Heart right ventricle (tissue), 16 donors: ENCODE data around the gene TMEM52B. TPM values are rescaled to one million over a fixed set of nuclear protein-coding genes. Genes with fewer than 3 reads are reported as not detected.
A peak's percentile ranks its signal among the peaks of the same experiment; 100 is the strongest.
"Not testable (repeated sequence)": the region's sequence is repeated elsewhere in the genome, so short reads cannot be mapped to it uniquely, and the experiment has no call there.

ENCODE experiments used
- ATAC-seq, 8 donors: fragments of 200-7000 bp; cut with Tn5 transposase; one replicate each; pipeline ENCODE4 v1.9.1; 2020; ENCODE audit warnings: mild to moderate bottlenecking in 8 of 8, moderate library complexity in 8 of 8, moderate number of reproducible peaks in 1 of 8
- DNase-seq, 2 donors: peaks; one replicate each; pipeline ENCODE4 v3.0.0-alpha.2; 2020
- H3K27ac ChIP-seq, 10 donors: fragments of 200-600 bp; sonication (generic) in 2 of 10; one replicate each; pipeline versions ENCODE4 v1.5.0 to v1.8.0; 2020 to 2022; ENCODE audit warnings: mild to moderate bottlenecking in 3 of 10
- H3K27me3 ChIP-seq, 7 donors: fragments of 200-600 bp; one replicate each; pipeline ENCODE4 v1.8.0; 2021 to 2022; ENCODE audit warnings: mild to moderate bottlenecking in 2 of 7
- H3K36me3 ChIP-seq, 9 donors: fragments of 200-600 bp; sonication (generic) in 1 of 9; one replicate each; pipeline versions ENCODE4 v1.5.0 to v1.8.0; 2020 to 2022; ENCODE audit warnings: mild to moderate bottlenecking in 2 of 9
- H3K4me1 ChIP-seq, 9 donors: fragments of 200-600 bp; sonication (generic) in 1 of 9; one replicate each; pipeline versions ENCODE4 v1.5.0 to v1.8.0; 2020 to 2022; ENCODE audit warnings: mild to moderate bottlenecking in 4 of 9
- H3K4me3 ChIP-seq, 10 donors: fragments of 200-600 bp; sonication (generic) in 2 of 10; one replicate each; pipeline versions ENCODE4 v1.5.0 to v1.8.0; 2020 to 2022; ENCODE audit warnings: mild to moderate bottlenecking in 7 of 10, moderate library complexity in 2 of 10
- H3K9me3 ChIP-seq, 11 donors: fragments of 200-600 bp in 10 of 11; sonication (generic) in 2 of 11; one replicate each; pipeline versions ENCODE4 v1.5.0 to v1.8.0; 2013 to 2022; ENCODE audit warnings: mild to moderate bottlenecking in 2 of 11, control low read depth in 1 of 11, moderate library complexity in 1 of 11
- CTCF ChIP-seq, 9 donors: fragments of 200-600 bp; sonication (generic) in 2 of 9; IDR thresholded peaks; one replicate each; pipeline versions ENCODE4 v1.5.0 to v1.8.0; 2021 to 2022; ENCODE audit warnings: antibody characterized with exemption in 9 of 9, mild to moderate bottlenecking in 5 of 9, moderate library complexity in 1 of 9
- WGBS, 2 donors: extraction: QIAGEN DNeasy Blood & Tissue Kit; methylation state at CpG; one replicate each; pipeline ENCODE4 v1.1.7; 2013; ENCODE audit warnings: inconsistent platforms in 1 of 2; 5-methylcytosine and 5-hydroxymethylcytosine counted together
- intact Hi-C, 10 donors: fragments of 100-400 bp; cut with DNase I; formaldehyde crosslinking; loops; one replicate each; pipeline versions ENCODE4 v1.11.1 to v1.14.2; 2022
- polyA plus RNA-seq, 2 donors: library from polyadenylated mRNA; stranded (reverse); fragments of 200-250 nt; gene quantifications; one replicate each; pipeline ENCODE4 v1.2.3, GENCODE V29; 2013
- total RNA-seq, 10 donors: library from RNA; stranded (reverse); fragmentation: NEBNext Ultra II Directional in 3 of 10; extraction: Animal tissue kit (Norgen Biotek cat#: 25700) in 3 of 10; gene quantifications; one replicate each; pipeline versions ENCODE4 v1.2.1 to v1.2.4, GENCODE V29; 2021 to 2023
- donor health status: Arrhythmogenic right ventricular cardiomyopathy.
- donor health status: ischemic (EF 13 %, LVEDD 7.1; RV severe dilation, severe dysfunction).
- donor health status: healthy with polysubstance abuse.
- donor health status: DM: no; HTN: yes; CAD: no.
- donor health status: DM: no; HTN: no; CAD: no.
- donor health status: ischemic (EF 25% LVEDD 6.9; RV normal size, moderate dysfunction).
- donor health status: ischemic (EF 25% LVEDD 5.7; RV mildly dilated, moderate dysfunction).
- donor health status: healthy.
- donor health status: DM: yes; HTN: yes; CAD: no.
- donor health status: Ischemic cardiomyopathy.
- donor health status: ischemic (EF 35%, LVEDD 5.7; RV mildly dilated, moderate dysfunction).
- donor health status: nonischemic (EF 11% LVEDD 7.7; RV severe dilation, severe dysfunction).
- donor health status: DM: yes; HTN: yes; CAD: no.
- donor health status: PGD.
- donor health status: ischemic (EF 29% LVEDD 5.4; RV normal size, mild dysfunction).
- donor health status: nonischemic (EF 23%, LVEDD 6.1; RV moderate dilation, normal function).

TMEM52B gene
- total and polyA plus RNA-seq, 12 donors, result 0.03 TPM; not detected in 11

GRCh38 chr12:10213168-10214135 lies 34.6 kb downstream of the TMEM52B start:
- WGBS, 2 donors, result 1% methylated on average over 47 of the region's 47 CpGs
- ATAC-seq, result peak; percentile 45 to 68 (median 59)
- Histone ChIP-seq H3K27ac (peak overlapping the region; percentile 95 to 100 (median 99)), H3K36me3 (peaks cover 0 to 27% (median 7%) of the 10 kb centered on the region in 9 donors), H3K4me3 (peak overlapping the region; percentile 64 to 93 (median 83)), H3K4me1 (peaks cover 0 to 50% (median 34%) of the 10 kb centered on the region in 9 donors), H3K27me3 (no peaks in the 10 kb centered on the region), H3K9me3 (no peaks in the 10 kb centered on the region)
- peak; percentile 72 to 76 for DNase-seq
- intact Hi-C loops, result loop anchor here in 5 of 10 donors (2.0 to 10.0 kb wide), 4 partner anchors 149 to 511 kb away; partner anchors contain the start of gene YBX3 (in 5 of the 5)
- no peak for TF ChIP-seq CTCF (IDR thresholded peaks at IDR 0.05)

GRCh38 chr12:10214136-10214894 lies 35.5 kb downstream of the TMEM52B start:
- H3K4me1 ChIP-seq, result peaks cover 0 to 52% (median 34%) of the 10 kb centered on the region in 9 donors
- intact Hi-C loops, result loop anchor here in 4 of 10 donors (5.0 to 10.0 kb wide), 3 partner anchors 148 to 510 kb away; partner anchors contain the start of gene YBX3 (in 4 of the 4)
- 12 to 17% methylated on average over 10 of the region's 10 CpGs for WGBS, 2 donors
- TF ChIP-seq CTCF (IDR thresholded peaks at IDR 0.05), result no peak
- H3K9me3 ChIP-seq, result no peaks in the 10 kb centered on the region
- no peak for ATAC-seq
- H3K4me3 ChIP-seq, result peak overlapping the region; percentile 64 to 93 (median 83)
- DNase-seq, result no peak
- H3K27ac ChIP-seq, result peak overlapping the region; percentile 95 to 100 (median 99)
- H3K36me3 ChIP-seq, result peaks cover 0 to 36% (median 15%) of the 10 kb centered on the region in 9 donors
- H3K27me3 ChIP-seq, result no peaks in the 10 kb centered on the region

- Histone ChIP-seq H3K4me3 (peak overlapping the region; percentile 64 to 93 (median 83)), H3K9me3 (no peaks in the 10 kb centered on the region), H3K4me1 (peaks cover 1 to 57% (median 40%) of the 10 kb centered on the region in 9 donors), H3K27ac (peak overlapping the region; percentile 95 to 100 (median 99)), H3K36me3 (peaks cover 0 to 41% (median 21%) of the 10 kb centered on the region in 9 donors), H3K27me3 (no peaks in the 10 kb centered on the region)
- intact Hi-C loops, result loop anchor here in 4 of 10 donors (5.0 to 10.0 kb wide), 3 partner anchors 147 to 510 kb away; partner anchors contain the start of gene YBX3 (in 4 of the 4)
- ATAC-seq (peak in 1 of 8 donors; percentile 8), DNase-seq (no peak)
- WGBS, 2 donors, result 42 to 52% methylated on average over 3 of the region's 3 CpGs
- TF ChIP-seq CTCF (IDR thresholded peaks at IDR 0.05), result no peak
These were observed 36.0 kb downstream of the TMEM52B start for GRCh38 chr12:10214895-10215267.

- 40 to 48% methylated on average over 2 of the region's 2 CpGs for WGBS, 2 donors
- no peak for ATAC-seq
- TF ChIP-seq CTCF (IDR thresholded peaks at IDR 0.05), result no peak
- H3K9me3 ChIP-seq, result no peaks in the 10 kb centered on the region
- H3K27ac ChIP-seq, result peak overlapping the region; percentile 95 to 100 (median 99)
- H3K27me3 ChIP-seq, result no peaks in the 10 kb centered on the region
- intact Hi-C loops, result loop anchor here in 1 of 10 donors (10.0 kb wide), 1 partner anchor 509 kb away; the partner anchor contains the start of gene YBX3
- peaks cover 5 to 63% (median 45%) of the 10 kb centered on the region in 9 donors for H3K4me1 ChIP-seq
- H3K4me3 ChIP-seq, result peak overlapping the region; percentile 64 to 93 (median 83)
- peaks cover 0 to 47% (median 25%) of the 10 kb centered on the region in 9 donors for H3K36me3 ChIP-seq
- no peak for DNase-seq
These were observed 36.6 kb downstream of the TMEM52B start for GRCh38 chr12:10215436-10215835.

GRCh38 chr12:10215946-10216345 lies 37.1 kb downstream of the TMEM52B start:
- peaks cover 5 to 68% (median 50%) of the 10 kb centered on the region in 9 donors for H3K4me1 ChIP-seq
- H3K27me3 ChIP-seq, DNase-seq, H3K9me3 ChIP-seq, ATAC-seq: not testable (repeated sequence)
- H3K27ac ChIP-seq, result peak overlapping the region; percentile 27 to 100 (median 99)
- WGBS, 2 donors, result 89 to 90% methylated on average over 13 of the region's 13 CpGs
- H3K36me3 ChIP-seq, result peaks cover 0 to 52% (median 26%) of the 10 kb centered on the region in 9 donors
- H3K4me3 ChIP-seq, result peak overlapping the region in 8 of 10 donors; percentile 80 to 93 (median 83)
- intact Hi-C loops, result loop anchor here in 1 of 10 donors (10.0 kb wide), 1 partner anchor 509 kb away; the partner anchor contains the start of gene YBX3
